Occipital lobe (tissue), 2 donors: ENCODE results near the gene SLC25A26. TPM values are rescaled to one million over a fixed set of nuclear protein-coding genes. Genes with fewer than 3 reads are reported as not detected.
A peak's percentile ranks its signal among the peaks of the same experiment; 100 is the strongest.
"Not testable (repeated sequence)": the region's sequence is repeated elsewhere in the genome, so short reads cannot be mapped to it uniquely, and the experiment has no call there.

Experiments used
- DNase-seq: peaks from one replicate; lab custom pipeline; 2025; lab: John Stamatoyannopoulos, UW
- total RNA-seq: library from RNA; depleted of rRNA; stranded (reverse); fragments of >200 nt; gene quantifications from one replicate; pipeline ENCODE4 v1.2.3, GENCODE V29; 2014

SLC25A26 gene
- total RNA-seq, 1 donor from 2014 or later = 39.0 TPM

GRCh38 chr3:66409771-66410754 lies 189.3 kb downstream of the SLC25A26 start:
- DNase-seq = no peak

DNA sequence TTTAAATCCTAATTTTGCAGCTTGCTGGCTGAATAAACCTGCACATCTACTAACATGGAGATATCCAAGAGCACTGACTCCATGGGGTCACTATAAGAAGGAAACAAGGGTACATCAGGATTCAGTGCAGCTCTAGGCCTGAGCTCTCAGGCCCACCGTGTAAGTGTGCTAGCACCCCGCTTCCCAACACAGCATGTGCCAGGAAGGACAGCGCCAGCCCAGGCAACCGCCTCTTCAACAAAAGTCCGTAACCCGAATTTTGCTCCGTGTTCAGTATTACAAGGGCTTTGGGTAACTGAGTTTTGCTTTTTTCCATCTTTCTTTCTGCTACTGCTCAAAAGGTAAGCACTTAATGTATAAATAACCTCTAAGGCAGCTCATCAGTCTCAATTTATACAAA lies 190.2 kb downstream of the SLC25A26 start:
- no peak for DNase-seq

DNA sequence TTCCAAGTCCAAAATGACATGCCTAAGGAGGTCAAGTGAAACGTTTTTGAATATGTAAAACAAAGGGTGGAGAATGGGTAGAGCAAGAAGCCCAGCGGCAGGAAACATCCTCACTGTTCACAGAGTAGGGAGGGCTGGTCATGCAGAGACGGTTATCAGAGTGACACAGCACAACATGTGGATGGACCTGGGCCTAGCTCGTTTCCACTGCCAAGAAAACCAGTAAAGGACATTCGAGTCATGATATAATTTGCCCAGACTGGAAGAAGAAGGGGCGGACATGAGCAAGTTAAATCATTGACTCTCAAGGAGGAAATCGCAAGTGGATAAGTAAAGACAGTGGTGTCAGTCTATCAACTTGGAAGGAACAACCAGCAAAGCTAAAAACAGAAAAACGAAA lies 190.7 kb downstream of the SLC25A26 start:
- DNase-seq = no peak

- no peak for DNase-seq
Measured at GRCh38 chr3:66411961-66412887, 191.4 kb downstream of the SLC25A26 start.

DNA sequence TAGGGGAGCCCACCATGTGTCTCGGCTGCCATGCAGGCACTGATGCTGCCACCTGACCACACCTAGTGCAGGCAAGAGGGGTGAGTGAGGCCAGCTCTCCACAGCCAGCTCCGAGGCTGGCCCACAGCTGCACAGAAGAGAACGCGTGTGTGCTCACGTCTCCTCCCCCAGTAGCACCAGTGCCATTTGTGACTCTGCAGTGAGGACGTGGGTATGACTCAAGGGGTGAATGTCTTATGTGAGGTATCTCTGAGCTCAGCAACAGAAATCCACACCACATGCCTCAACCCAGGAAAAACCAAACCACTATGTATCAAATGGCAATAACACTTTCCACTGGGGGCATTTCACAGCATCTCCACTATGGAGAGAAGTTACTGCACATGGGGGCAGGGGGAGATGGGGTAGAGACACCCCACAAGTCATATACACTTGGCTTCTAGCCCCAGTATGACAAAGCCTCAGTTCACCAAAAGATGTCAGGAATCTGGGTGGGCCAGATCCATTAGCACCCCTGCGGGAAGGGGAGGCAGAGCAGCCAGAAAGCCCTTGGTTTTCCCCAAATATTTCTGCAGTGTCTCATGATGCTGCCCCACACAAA lies 192.4 kb downstream of the SLC25A26 start:
- DNase-seq = no peak

DNA sequence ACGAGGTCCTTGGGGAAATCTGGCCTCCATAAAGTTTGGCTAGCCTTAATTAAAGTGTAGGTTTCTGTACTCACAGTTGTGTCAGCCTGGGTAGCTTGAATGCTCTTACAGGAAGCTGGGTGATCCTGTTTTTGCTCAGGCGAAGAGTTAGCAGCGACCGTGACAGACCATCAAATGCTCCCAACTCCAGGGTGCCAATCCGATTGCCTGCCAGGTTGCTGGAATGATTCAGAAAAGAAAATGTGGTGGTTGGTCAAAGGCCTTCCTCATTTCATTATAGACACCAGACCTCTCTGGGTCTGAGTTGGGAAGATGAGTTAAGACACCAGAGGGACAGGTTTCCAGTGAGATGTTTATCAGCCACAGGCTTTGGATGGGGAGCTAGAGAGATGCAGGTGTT lies 194.0 kb downstream of the SLC25A26 start:
- DNase-seq = no peak

- no peak for DNase-seq
Measured at GRCh38 chr3:66415867-66416428, 195.1 kb downstream of the SLC25A26 start.

- no peak for DNase-seq
Measured at GRCh38 chr3:66416556-66417304, 195.9 kb downstream of the SLC25A26 start.

- DNase-seq = peak; percentile 28
Measured at GRCh38 chr3:66418475-66418931, 197.7 kb downstream of the SLC25A26 start.

DNA sequence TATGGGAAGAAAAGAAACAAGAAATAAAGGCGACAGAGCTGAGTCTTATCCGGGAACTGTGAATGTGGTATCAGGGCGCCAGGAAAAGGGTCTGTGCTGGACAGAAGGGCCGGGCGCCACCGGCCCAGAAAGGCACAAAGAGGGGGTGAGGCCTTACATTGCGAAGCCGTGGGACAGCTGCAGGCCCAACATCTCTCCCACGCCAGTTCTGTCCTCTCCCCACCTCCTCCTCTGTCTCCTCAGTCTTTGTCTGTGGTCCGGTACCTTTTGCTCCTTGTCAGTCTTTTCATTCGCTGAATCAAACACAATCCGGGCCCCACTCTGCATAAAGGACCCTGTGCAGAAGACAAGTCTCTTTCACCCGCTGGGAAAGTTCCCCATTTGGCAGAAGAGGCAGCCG lies 198.2 kb downstream of the SLC25A26 start:
- no peak for DNase-seq

DNA sequence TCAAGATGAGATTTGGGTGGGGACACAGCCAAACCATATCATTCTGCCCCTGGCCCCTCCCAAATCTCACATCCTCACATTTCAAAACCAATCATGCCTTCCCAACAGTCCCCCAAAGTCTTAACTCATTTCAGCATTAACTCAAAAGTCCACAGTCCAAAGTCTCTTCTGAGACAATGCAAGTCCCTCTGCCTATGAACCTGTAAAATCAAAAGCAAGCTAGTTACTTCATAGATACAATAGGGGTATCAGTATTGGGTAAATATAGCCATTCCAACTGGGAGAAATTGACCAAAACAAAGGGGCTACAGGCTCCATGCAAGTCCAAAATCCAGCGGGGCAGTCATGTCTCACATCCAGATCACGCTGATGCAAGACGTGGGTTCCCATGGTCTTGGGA lies 200.3 kb downstream of the SLC25A26 start:
- DNase-seq = not testable (repeated sequence)

- DNase-seq = not testable (repeated sequence)
Measured at GRCh38 chr3:66421893-66422292, 201.1 kb downstream of the SLC25A26 start.

- DNase-seq = no peak
Measured at GRCh38 chr3:66423791-66424190, 203.0 kb downstream of the SLC25A26 start.

GRCh38 chr3:66425032-66425431 lies 204.2 kb downstream of the SLC25A26 start:
- no peak for DNase-seq

DNA sequence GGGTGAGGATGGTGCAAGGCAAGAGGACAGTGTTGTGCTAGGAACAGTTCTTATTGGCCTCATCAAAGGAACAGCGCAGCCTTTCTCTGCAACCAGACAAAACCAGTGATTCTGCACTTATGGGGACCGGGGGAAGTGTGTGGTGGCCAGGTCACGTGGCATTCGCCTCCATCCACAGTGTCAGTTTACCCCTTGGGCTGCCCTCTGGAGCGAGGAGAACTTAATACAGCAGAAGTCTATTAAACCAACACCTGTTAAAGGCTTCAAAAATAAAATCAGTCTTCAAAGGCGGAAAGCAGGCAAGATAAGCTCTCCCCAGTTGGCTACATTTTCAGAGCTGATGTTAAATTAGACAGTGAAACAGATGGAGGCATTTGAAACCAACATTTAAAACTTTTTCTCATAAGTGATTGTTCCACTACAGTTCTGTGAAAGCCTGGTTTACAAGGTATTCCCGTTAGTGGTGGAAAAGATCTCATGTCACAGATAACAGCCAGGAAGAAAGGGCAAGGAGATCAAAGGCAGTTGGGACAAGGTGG lies 204.8 kb downstream of the SLC25A26 start:
- no peak for DNase-seq

GRCh38 chr3:66426135-66426534 lies 205.3 kb downstream of the SLC25A26 start:
- no peak for DNase-seq

GRCh38 chr3:66427352-66427751 lies 206.6 kb downstream of the SLC25A26 start:
- no peak for DNase-seq

DNA sequence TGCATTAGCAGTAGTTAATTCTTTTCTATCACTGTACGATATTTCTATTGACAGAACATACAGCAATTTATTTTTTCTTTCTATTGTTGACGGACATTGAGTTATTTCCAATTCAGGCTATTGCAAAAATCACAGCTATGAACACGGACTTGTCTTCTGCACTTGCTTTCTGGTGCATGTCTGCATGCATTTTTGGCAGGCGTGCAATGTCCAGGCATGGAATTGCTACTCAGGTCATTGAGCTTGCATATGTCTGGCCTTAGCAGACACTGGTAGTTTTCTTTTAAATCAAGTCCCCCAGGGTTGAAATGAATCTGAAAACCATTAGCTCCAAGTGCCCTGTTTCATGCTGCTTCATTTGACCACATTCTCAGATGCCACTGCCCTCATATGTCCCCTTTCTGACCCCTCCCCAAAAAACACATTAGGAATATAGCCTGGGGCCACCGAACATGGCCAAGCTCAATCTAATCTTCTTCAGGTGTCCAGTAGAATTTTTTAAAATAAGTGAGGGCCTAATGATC lies 207.2 kb downstream of the SLC25A26 start:
- no peak for DNase-seq
